OCI-LY7 (cell line): ENCODE results near the gene MNT.

Experiments used
- EZH2phosphoT487 ChIP-seq: fragments of 200-600 bp; sonication (generic); IDR thresholded peaks from 2 replicates; pipeline ENCODE4 v1.6.1; 2018; ENCODE audit warnings: low read depth, borderline replicate concordance, mild to moderate bottlenecking, mixed run types, antibody characterized with exemption, low read length, moderate library complexity, mixed read lengths
- TF ChIP-seq, protein P1 (sequence below): fragments of 200-600 bp; sonication (generic); conservative IDR thresholded peaks from 2 replicates; pipeline ENCODE4 v1.5.1; 2014; ENCODE audit warnings: mild to moderate bottlenecking, antibody characterized with exemption, low read length, moderate library complexity, mixed read lengths

DNA sequence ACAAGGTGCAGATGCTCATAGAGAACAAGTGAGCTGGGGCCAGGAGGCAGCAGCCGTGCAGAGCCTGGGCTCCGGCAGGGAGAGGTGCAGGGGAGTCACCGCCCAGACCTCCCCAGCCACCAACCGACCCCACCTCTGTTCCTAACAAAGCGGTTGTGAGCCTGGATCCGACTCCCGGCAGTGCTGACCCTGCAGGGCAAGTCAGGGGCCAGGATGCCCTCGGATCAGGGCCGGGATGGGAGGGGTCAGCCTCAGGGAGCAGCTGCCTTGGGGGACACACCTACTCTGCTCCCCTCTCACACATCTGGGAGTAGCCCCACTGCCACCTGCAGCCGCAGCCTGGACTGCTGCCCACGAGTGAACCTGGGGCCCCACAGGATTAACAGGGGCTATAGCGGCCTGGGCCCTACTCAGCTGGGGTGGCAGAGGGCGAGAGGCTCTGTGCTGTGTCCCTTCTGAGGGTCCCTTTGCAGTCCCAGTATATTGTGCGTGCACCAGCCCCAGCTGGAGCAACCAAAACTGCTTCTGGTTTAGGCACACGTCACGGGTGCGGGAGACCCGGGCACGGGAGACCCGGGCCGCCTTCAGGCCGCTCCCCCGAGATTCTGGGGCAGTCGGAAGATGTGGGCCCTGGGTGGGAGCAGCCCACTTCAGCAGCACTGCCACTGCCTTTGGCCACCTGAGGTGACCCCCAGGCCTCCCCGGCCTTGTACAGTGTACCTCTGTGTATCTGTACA, 21.2 kb downstream of the MNT start:
- TF ChIP-seq, protein P1, sequence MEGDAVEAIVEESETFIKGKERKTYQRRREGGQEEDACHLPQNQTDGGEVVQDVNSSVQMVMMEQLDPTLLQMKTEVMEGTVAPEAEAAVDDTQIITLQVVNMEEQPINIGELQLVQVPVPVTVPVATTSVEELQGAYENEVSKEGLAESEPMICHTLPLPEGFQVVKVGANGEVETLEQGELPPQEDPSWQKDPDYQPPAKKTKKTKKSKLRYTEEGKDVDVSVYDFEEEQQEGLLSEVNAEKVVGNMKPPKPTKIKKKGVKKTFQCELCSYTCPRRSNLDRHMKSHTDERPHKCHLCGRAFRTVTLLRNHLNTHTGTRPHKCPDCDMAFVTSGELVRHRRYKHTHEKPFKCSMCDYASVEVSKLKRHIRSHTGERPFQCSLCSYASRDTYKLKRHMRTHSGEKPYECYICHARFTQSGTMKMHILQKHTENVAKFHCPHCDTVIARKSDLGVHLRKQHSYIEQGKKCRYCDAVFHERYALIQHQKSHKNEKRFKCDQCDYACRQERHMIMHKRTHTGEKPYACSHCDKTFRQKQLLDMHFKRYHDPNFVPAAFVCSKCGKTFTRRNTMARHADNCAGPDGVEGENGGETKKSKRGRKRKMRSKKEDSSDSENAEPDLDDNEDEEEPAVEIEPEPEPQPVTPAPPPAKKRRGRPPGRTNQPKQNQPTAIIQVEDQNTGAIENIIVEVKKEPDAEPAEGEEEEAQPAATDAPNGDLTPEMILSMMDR, result no peak
- TF ChIP-seq EZH2phosphoT487, result no peak
